Measurements from ENCODE around the gene ABHD17B.

DNA sequence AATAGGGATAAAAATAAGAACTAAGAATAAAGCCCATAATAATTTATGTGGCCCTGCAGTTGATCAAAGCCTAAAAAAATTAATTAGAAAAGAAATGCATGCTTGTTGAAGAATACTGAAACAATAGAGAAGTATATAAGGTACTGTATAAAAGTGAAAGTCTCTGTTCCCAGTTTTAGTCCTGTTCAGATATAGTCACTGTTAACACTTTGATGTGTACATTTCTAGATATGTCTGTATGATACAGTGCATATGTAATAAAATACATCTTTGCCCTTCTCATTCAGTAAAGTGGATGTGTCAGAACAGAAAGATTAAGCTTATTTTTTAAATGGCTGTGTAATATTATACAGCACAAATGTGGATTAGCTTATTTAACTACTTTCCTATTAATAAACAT is 4.5 kb upstream of the ABHD17B start:
- TF ChIP-seq POLR2AphosphoS5 (IDR thresholded peaks at IDR 0.05) (no peak), CTCF (IDR thresholded peaks at IDR 0.05) (no peak)

Data from upper lobe of left lung (tissue), 4 donors.